GM12865 (cell line): ENCODE data around the gene FRMD1.

Experiments
- DNase-seq: peaks from one replicate; pipeline ENCODE4 v3.0.0; 2010; ENCODE audit warnings: low read depth
- H3K4me3 ChIP-seq: 2 replicates; pipeline ENCODE4 v1.5.1; 2011; ENCODE audit warnings: mild to moderate bottlenecking, low read depth, low read length, control low read depth
- TF ChIP-seq, protein P1 (sequence below): IDR thresholded peaks from 2 replicates; pipeline ENCODE4 v1.5.1; 2011; ENCODE audit warnings: low read length, control low read depth, low read depth, inconsistent platforms; ENCODE audit not compliant: insufficient read depth; ENCODE audit errors: missing control alignments

FRMD1 gene

GRCh38 chr6:168049277-168049676 is 29.7 kb downstream of the FRMD1 start:
- H3K4me3 ChIP-seq: no peak overlapping the region
- no peak for DNase-seq
- TF ChIP-seq, protein P1, sequence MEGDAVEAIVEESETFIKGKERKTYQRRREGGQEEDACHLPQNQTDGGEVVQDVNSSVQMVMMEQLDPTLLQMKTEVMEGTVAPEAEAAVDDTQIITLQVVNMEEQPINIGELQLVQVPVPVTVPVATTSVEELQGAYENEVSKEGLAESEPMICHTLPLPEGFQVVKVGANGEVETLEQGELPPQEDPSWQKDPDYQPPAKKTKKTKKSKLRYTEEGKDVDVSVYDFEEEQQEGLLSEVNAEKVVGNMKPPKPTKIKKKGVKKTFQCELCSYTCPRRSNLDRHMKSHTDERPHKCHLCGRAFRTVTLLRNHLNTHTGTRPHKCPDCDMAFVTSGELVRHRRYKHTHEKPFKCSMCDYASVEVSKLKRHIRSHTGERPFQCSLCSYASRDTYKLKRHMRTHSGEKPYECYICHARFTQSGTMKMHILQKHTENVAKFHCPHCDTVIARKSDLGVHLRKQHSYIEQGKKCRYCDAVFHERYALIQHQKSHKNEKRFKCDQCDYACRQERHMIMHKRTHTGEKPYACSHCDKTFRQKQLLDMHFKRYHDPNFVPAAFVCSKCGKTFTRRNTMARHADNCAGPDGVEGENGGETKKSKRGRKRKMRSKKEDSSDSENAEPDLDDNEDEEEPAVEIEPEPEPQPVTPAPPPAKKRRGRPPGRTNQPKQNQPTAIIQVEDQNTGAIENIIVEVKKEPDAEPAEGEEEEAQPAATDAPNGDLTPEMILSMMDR: no peak

DNA sequence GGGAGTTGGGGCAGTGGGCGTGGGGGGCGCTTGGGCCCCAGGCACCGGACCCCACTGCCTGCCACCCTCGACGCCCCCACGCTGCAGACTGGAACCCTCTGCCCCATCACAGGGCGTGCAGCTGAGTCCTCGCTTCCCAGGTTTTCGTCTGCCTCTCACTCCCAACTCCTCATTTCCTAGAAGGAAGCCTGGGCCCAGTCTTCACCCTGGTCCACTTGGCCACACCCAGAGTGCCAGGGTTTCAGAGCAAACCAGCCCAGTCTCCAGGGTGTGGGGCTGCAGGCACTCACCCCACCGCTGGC is 30.3 kb downstream of the FRMD1 start:
- DNase-seq: no peak
- no peak overlapping the region for H3K4me3 ChIP-seq
- TF ChIP-seq, protein P1: no peak

- no peak overlapping the region for H3K4me3 ChIP-seq
- TF ChIP-seq, protein P1: no peak
- DNase-seq: no peak
Measured at GRCh38 chr6:168047841-168048723, 30.9 kb downstream of the FRMD1 start.

GRCh38 chr6:168046696-168047095 is 32.3 kb downstream of the FRMD1 start:
- no peak overlapping the region for H3K4me3 ChIP-seq
- TF ChIP-seq, protein P1: no peak
- no peak for DNase-seq

- TF ChIP-seq, protein P1: no peak
- no peak overlapping the region for H3K4me3 ChIP-seq
- DNase-seq: no peak
Measured at GRCh38 chr6:168045706-168046620, 33.0 kb downstream of the FRMD1 start.

DNA sequence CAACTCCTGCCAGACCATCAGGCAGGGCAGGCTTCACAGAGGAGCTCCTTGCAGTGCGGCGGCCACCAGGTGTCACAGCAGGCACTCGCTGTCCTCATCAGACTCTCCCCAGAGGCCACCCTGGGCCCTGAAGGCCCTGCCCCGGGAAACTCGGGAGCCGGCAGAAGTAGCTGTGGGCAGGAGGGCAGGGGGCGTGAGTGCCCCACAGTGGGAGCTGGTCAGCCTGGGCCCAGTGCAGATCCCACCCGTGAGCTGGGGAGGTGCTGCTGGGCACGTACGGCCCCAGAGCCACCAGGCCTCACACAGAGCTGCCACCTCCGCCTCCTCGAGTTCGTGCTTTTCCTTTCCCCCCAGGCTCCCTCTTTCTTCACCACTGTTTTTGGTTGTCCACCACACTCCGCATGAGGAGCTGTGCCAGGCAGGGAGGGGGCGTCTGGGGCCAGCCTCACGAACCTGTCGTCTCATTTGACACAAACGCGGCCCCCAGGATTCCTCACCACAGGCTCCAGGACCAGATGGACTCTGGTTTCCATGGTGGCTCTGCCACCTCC is 33.8 kb downstream of the FRMD1 start:
- no peak overlapping the region for H3K4me3 ChIP-seq
- DNase-seq: no peak
- TF ChIP-seq, protein P1: no peak
